GM21528 (cell line): ENCODE data around the gene MYZAP.

Experiments
- ATAC-seq: cut with Tn5 transposase; IDR thresholded peaks from one replicate; pipeline ENCODE4 v1.9.1; 2021; ENCODE audit warnings: mild to moderate bottlenecking, moderate library complexity; ENCODE audit not compliant: unreplicated experiment, low FRiP score

MYZAP gene

GRCh38 chr15:57619746-57620145, 28.0 kb downstream of the MYZAP start:
- no peak for ATAC-seq

GRCh38 chr15:57624730-57625129, 33.0 kb downstream of the MYZAP start:
- ATAC-seq = no peak

- no peak for ATAC-seq
These were observed 34.2 kb downstream of the MYZAP start for GRCh38 chr15:57625703-57626448.

DNA sequence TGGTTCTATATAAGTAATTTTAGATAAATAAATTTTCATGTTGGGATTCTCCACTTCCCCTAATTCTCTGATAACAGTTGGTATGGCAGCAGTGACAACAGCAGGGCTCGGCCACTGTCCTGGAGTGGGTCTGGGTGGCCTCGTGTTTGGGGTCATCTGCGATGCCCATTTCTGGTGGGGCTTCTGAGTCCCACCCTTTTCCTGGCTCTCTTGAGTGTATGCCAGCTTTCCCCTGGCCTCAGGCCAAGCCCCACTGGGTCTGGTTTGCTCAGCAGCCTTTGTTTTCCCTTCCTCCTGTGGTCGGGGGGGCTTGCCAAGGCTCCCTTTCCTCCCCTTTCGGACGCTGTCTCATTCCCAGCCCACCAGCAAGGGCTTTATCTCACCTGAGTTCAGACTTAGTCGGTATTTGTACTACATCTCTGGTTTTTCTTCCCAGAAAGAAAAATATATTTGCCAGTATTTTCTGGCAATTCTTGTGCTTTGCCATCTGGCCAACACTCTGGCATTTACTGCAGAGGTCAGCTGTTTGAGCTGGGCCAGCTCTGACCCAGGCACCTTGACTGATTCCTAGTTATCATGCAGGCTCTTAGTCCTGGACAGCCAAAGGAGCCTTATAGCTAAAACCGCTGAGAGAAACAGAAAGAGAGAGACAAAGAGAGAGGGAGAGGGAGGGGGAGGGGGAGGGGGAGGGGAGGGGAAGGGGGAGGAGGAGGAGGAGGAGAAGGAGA, 35.2 kb downstream of the MYZAP start:
- no peak for ATAC-seq

DNA sequence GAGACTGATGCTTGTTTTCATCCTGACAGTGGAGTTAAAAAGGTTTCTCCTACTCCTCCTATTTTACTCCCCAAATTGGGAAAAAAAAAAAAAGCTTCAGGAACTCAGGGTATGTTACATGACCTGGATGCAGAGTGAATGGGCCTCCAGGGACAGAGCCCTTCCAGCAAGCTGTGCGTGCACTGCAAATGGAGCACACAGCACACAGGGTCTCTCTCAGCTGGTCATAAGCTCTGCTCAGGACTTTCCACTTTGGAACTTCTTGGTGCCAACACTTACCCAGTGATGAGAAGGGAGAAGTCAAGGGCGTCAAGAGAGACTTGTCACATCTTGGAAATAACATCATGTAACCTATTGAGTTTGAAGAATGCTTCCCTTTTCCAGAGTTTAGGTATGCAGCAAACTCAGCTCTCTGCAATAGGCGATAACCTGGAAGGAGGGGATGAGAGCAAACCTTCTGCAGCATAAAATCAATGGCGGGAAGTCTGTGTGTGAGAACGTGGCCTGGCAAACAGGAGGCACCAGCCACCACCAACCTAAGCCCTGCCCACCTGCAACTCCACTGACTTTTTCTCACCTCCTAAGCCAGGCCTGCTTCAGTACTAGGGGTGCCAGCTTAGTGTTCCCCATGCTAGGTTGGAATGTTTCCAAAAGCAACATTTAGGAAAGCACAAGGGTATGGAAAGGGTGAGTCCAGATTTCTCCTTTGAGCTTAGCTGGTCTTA, 39.8 kb downstream of the MYZAP start:
- ATAC-seq = no peak

DNA sequence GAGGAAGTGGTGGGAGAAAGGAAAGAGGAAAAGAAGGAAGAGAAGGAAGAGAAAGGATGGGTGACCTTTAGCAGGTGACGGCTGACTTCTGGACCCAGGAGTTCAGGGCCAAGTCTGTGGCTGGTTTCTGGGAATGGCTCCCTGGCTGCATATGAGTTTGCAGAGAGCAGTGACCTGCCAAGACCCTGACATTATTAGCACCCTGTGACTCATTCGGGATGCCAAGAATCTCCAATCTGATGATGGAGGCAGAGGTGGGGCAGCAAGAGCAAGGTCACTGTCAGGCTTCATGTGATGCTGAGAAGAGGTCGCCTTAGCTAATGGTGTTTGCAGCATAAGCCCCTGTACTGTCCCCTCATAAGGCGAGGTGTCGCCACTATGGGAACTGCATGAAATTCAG, 42.6 kb downstream of the MYZAP start:
- ATAC-seq = no peak

GRCh38 chr15:57635300-57635909, 43.7 kb downstream of the MYZAP start:
- ATAC-seq = no peak

- no peak for ATAC-seq
These were observed 46.1 kb downstream of the MYZAP start for GRCh38 chr15:57637846-57638245.

DNA sequence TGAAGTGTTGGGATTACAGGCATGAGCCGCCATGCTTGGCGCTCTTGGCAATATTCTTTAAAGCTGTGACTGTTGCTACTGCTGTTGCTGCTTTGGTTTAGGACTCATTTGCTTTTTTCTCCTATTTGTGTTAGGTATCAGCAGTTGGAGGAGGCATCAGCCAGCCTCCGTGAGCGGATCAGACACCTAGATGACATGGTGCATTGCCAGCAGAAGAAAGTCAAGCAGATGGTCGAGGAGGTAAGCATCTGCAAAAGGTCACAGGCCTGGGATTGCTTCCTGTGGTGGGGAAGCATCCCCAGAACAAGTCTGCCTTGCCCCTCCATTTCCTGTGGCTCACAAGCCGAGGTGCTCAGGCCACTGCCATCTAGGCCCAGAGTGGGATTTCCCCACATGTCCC, 47.6 kb downstream of the MYZAP start:
- ATAC-seq = no peak

DNA sequence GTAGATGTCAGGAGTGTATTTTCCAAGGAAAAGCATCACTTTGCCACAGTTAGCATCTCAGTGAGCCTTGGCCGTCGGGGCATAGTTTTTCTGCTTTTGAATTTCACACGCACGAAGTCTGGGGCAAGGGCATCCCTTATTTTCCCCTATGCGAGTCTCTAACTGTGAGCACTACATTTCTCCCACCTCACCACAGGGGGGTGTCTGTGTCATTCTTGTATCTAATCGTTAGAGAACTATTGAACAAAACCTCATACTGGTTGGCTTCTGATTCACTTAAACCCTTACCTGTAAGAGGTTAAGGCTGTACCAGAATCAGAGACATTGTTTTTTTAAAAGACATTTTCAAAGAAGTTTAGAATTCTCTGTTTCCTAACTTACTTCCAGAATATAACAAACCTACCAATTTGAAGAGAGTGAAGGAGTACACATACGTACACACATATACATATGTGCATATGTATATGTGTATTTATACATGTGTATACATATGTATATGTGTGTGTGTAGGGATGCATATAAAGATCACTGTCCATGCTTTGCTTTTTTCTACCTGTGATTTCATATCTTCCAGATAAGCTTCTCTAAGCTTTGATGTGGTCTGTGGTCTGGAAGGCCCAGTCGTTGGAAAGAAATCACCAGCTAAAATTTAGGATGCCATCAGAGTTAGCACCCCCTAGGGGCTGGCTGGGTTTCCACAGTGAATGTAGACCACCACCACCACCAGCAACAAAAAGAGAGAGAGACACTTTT, 49.4 kb downstream of the MYZAP start:
- ATAC-seq = no peak

GRCh38 chr15:57643826-57644225, 52.1 kb downstream of the MYZAP start:
- no peak for ATAC-seq

- ATAC-seq = no peak
These were observed 54.4 kb downstream of the MYZAP start for GRCh38 chr15:57646087-57646486.

DNA sequence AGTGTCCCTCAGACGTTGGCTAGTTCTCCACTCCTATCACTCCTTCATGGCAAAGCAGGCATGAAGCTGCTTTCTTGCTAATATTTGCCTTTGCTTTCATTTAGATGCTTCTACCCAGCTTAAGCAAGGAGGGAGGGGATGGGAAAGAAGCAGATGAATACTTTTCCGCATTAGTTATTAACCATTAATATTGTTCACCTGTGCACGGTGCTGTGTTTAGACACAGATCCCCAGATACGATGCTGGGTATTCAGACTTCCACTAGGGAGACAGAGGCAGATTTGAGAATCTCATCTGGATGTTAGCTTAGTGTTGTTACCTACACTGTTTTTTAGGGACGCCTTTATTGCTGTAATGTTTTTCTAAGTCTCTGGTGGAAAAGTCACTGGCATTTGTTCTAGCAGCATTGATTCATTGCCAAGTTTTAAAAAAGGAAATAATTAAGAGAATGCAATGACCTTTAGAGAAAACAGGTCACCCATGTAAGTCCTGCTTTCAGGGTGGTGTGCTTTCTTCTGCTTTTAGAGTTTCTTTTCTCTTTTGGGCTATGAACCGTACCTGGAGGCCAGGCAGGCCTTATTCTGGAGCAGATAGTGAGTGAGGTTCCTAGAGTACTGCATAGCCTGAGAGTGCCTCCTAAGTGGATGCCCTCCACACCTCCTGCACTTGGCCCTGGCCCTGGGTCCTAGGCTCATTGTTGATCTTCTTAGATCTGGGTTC, 55.5 kb downstream of the MYZAP start:
- no peak for ATAC-seq

DNA sequence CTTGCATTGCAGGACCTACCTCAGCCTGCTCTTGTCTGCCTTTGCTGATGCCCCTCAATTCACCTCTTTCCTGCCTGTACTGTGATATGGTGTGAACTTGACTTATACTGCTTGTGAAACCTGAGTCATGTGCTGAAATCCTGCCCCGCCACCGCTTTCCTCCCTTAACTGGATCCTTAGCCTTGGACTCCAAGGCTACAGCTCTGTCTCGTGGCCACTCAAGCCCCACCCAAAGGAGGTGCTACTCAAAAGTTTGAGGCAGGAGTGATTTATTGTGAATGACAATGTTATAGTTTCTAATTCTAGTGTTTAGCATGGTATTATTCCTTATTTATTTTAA, 56.1 kb downstream of the MYZAP start:
- no peak for ATAC-seq

- no peak for ATAC-seq
These were observed 57.4 kb downstream of the MYZAP start for GRCh38 chr15:57649138-57649537.

DNA sequence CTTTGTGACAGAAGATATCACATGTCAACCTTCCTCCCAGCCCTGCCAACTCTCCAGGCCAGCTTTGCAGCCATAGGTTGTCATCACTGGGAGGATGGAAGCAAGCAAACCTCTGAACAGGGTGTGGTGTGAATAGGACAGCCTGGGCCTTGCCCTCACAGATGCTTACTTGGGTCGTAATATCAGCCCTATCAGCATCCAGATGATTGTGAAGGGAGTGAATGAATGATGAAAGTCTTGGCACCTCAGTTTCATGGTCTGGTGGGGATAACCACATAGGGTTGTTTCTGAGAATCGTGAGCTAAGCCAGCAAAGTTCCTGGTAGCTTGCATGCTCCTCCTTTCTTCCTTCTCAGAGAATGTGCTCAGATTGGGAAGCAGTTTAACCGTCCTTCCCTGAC, 59.7 kb downstream of the MYZAP start:
- ATAC-seq = no peak

GRCh38 chr15:57652481-57652880, 60.8 kb downstream of the MYZAP start:
- no peak for ATAC-seq

DNA sequence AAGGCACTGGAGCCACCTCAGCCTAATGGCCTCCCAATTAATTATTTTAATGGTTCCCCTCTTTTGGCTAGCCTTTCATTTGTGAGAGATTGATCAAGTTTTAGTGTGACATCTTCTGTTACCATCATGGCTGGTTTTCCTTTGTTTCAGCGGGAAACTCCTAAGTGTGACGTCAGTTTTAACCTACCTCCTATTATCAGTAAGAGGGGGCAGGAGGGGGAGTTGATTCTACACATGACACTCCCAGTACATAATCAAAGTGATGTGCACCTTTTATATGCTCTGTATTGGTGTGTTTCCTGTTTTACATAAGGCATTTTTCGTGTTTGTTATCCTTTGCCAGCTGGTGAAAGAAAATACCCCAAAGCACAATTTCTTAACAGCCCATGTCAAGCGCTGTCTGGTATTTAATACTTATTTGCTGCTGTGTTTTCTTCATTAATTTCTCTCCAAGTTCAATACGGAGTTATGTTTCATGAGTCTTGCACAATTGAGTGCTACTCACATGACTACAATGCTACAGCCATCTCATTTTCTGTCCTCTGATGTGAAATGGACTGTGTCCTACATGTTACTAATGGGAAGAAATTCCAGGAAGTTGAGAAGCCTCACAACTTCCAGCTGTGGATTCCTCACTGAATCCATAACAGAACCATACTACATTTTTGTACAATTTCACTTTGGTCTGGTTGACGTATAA, 62.6 kb downstream of the MYZAP start:
- ATAC-seq = no peak

DNA sequence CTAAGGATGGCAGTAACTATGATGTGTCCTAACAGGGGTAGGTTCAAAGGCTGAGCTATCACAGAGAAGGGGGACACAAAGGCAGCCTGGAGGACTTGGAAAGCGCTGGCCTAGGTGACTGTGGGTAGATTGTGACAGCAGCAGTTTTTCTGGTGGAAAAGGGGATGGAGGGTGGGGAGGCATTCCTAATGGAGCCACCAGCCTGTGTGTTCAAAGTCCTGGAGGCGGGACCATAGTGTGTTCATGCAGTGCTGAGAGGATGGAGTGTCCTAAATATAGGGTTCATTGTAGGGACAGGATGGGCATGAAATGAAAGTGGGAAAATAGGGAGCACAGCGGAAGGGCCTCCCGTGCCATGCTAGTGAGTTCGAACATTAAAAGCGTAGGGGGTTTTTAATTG, 63.3 kb downstream of the MYZAP start:
- ATAC-seq = no peak
